ENCODE measurements around the gene GMPR. TPM values are rescaled to one million over a fixed set of nuclear protein-coding genes. Genes with fewer than 3 reads are reported as not detected.

GMPR gene
- total RNA-seq, 1 donor from 2014 or later = 17.6 TPM

DNA sequence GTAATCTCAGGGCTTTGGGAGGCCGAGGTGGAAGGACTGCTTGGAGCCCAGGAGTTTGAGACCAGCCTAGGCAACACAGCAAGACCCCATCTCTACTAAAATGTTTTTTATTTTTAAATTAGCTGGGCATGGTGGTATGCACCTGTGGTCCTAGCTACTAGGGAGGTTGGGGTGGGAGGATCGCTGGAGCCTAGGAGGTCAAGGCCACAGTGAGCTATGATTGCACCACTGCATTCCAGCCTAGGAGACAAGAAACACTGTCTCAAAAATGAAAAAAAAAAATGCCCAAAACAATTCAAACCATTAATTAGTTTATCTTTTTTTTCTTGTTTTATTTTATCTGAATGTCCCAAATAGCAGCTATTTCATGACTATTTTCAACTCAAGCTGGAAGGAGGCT, 85.8 kb downstream of the GMPR start:
- H3K4me3 ChIP-seq = no peak overlapping the region
- peaks cover 25% of the 10 kb centered on the region for H3K36me3 ChIP-seq
- H3K9me3 ChIP-seq = no peaks in the 10 kb centered on the region
- DNase-seq (no peak), ATAC-seq (no peak)
- intact Hi-C loops (cut with DNase I) = no loop called here
- no peak for TF ChIP-seq CTCF (IDR thresholded peaks at IDR 0.05)
- H3K4me1 ChIP-seq = peaks cover 40% of the 10 kb centered on the region
- H3K27me3 ChIP-seq = no peaks in the 10 kb centered on the region
- H3K27ac ChIP-seq = no peak overlapping the region

GRCh38 chr6:16324606-16325225, 86.3 kb downstream of the GMPR start:
- H3K9me3 ChIP-seq = no peaks in the 10 kb centered on the region
- TF ChIP-seq CTCF (IDR thresholded peaks at IDR 0.05) = no peak
- no peak overlapping the region for H3K4me3 ChIP-seq
- H3K4me1 ChIP-seq = peaks cover 35% of the 10 kb centered on the region
- peaks cover 25% of the 10 kb centered on the region for H3K36me3 ChIP-seq
- H3K27ac ChIP-seq = no peak overlapping the region
- intact Hi-C loops (cut with DNase I) = no loop called here
- DNase-seq (no peak), ATAC-seq (no peak)
- no peaks in the 10 kb centered on the region for H3K27me3 ChIP-seq

- ATAC-seq = no peak
- Histone ChIP-seq H3K36me3 (peaks cover 25% of the 10 kb centered on the region), H3K27me3 (no peaks in the 10 kb centered on the region), H3K4me3 (no peak overlapping the region), H3K4me1 (peaks cover 19% of the 10 kb centered on the region), H3K9me3 (no peaks in the 10 kb centered on the region), H3K27ac (no peak overlapping the region)
- DNase-seq = no peak
- no peak for TF ChIP-seq CTCF (IDR thresholded peaks at IDR 0.05)
- intact Hi-C loops (cut with DNase I) = no loop called here
Measured at GRCh38 chr6:16326531-16326930, 88.1 kb downstream of the GMPR start.

DNA sequence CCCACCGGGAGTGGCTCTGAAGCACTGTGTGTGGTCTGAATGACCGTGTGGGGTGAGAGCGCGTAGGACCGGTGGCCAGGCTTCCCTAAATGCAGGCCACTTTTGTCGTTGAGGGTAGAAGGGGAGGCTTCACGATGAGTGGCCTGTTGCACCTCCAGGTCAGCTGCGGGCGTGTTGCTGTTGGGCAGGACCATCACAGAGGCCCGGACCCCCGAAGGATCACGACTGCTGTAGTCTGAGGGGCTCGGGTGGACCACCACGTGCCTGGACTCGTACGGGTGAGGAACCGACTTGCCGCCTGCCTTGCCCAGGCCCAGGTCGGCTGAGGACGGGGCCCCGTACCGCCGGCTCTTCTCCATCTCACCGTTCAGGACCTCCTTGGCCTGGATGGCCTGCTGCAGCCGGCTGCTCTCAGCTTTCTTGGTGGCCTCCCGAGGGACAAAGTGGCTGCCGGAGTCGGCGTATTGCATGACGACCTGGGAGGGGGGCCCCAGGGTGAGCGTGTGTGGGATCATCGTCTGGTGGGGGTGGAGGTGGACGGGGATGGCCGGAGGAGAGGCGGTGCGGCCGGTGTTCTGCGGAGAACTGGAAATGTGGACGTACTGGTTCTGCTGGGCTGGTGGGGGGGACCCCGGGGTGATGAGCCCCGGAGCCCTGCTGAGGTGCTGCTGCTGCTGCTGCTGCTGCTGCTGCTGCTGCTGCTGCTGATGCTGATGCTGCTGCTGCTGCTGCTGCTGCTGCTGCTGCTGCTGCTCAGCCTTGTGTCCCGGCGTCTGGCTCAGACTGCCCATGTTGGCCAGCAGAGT, 88.8 kb downstream of the GMPR start:
- Histone ChIP-seq H3K4me3 (no peak overlapping the region), H3K27me3 (no peaks in the 10 kb centered on the region), H3K9me3 (no peaks in the 10 kb centered on the region), H3K36me3 (peaks cover 25% of the 10 kb centered on the region), H3K4me1 (peaks cover 25% of the 10 kb centered on the region), H3K27ac (no peak overlapping the region)
- intact Hi-C loops (cut with DNase I) = no loop called here
- DNase-seq (no peak), ATAC-seq (no peak)
- TF ChIP-seq CTCF (IDR thresholded peaks at IDR 0.05) = no peak

- intact Hi-C loops (cut with DNase I) = no loop called here
- Histone ChIP-seq H3K4me3 (no peak overlapping the region), H3K9me3 (no peaks in the 10 kb centered on the region), H3K4me1 (peaks cover 25% of the 10 kb centered on the region), H3K36me3 (peaks cover 25% of the 10 kb centered on the region), H3K27ac (no peak overlapping the region), H3K27me3 (no peaks in the 10 kb centered on the region)
- no peak for DNase-seq
- ATAC-seq = no peak
- TF ChIP-seq CTCF (IDR thresholded peaks at IDR 0.05) = no peak
Measured at GRCh38 chr6:16327777-16328325, 89.5 kb downstream of the GMPR start.

Measured in upper lobe of right lung (tissue), 1 donor.